DMS153 treated with DMSO at 0.1 percent for 48 hours (cell line): ENCODE results near the gene GRHL1.
"Not testable (repeated sequence)": the region's sequence is repeated elsewhere in the genome, so short reads cannot be mapped to it uniquely, and the experiment has no call there.

Experiments
- DNase-seq: peaks from one replicate; lab custom pipeline; 2025; ENCODE audit not compliant: unreplicated experiment; lab: John Stamatoyannopoulos, UW

The GRHL1 gene

GRCh38 chr2:9951522-9952285 is at the start of gene GRHL1:
Gene GRHL1 (plus strand): TSS chr2:9951693. CDS start chr2:9951834, 141 bp downstream.
- DNase-seq = peak; percentile 67

- no peak for DNase-seq
These were observed 46.1 kb upstream of the GRHL1 start for GRCh38 chr2:9905413-9905812.

GRCh38 chr2:9907402-9907801 is 44.1 kb upstream of the GRHL1 start:
- no peak for DNase-seq

- no peak for DNase-seq
These were observed 42.9 kb upstream of the GRHL1 start for GRCh38 chr2:9908639-9909038.

- no peak for DNase-seq
These were observed 42.4 kb upstream of the GRHL1 start for GRCh38 chr2:9909106-9909505.

- no peak for DNase-seq
These were observed 40.8 kb upstream of the GRHL1 start for GRCh38 chr2:9910699-9911098.

GRCh38 chr2:9912468-9912867 is 39.0 kb upstream of the GRHL1 start:
- no peak for DNase-seq

- DNase-seq = no peak
These were observed 37.0 kb upstream of the GRHL1 start for GRCh38 chr2:9914384-9915065.

GRCh38 chr2:9918275-9918674 is 33.2 kb upstream of the GRHL1 start:
- no peak for DNase-seq

- no peak for DNase-seq
These were observed 32.0 kb upstream of the GRHL1 start for GRCh38 chr2:9919512-9919911.

GRCh38 chr2:9927020-9927419 is 24.5 kb upstream of the GRHL1 start:
- not testable (repeated sequence) for DNase-seq

GRCh38 chr2:9937258-9937657 is 14.2 kb upstream of the GRHL1 start:
- no peak for DNase-seq

- DNase-seq = no peak
These were observed 13.5 kb upstream of the GRHL1 start for GRCh38 chr2:9937968-9938367.

GRCh38 chr2:9939587-9940485 is 11.7 kb upstream of the GRHL1 start:
- no peak for DNase-seq

GRCh38 chr2:9941196-9941995 is 10.1 kb upstream of the GRHL1 start:
- DNase-seq = no peak

GRCh38 chr2:9941996-9942390 is 9.5 kb upstream of the GRHL1 start:
- no peak for DNase-seq

GRCh38 chr2:9944330-9944758 is 7.1 kb upstream of the GRHL1 start:
- no peak for DNase-seq

- no peak for DNase-seq
These were observed 5.9 kb upstream of the GRHL1 start for GRCh38 chr2:9945596-9945995.

GRCh38 chr2:9946076-9946475 is 5.4 kb upstream of the GRHL1 start:
- DNase-seq = no peak

- DNase-seq = no peak
These were observed 4.7 kb upstream of the GRHL1 start for GRCh38 chr2:9946818-9947217.

- no peak for DNase-seq
These were observed 2.8 kb upstream of the GRHL1 start for GRCh38 chr2:9948721-9949120.
